ENCODE results near the gene HLCS. TPM values are rescaled to one million over a fixed set of nuclear protein-coding genes. Genes with fewer than 3 reads are reported as not detected.

The HLCS gene
- total RNA-seq, 2 donors from 2014 or later, result 17.5 to 29.3 TPM

- DNase-seq (ENCODE audit: low spot score) (no peak), ATAC-seq (ENCODE audit: insufficient number of reproducible peaks, low FRiP score, low read depth) (no peak)
- no peak overlapping the region for H3K4me3 ChIP-seq
- no peaks in the 10 kb centered on the region for H3K4me1 ChIP-seq (ENCODE audit: control insufficient read depth in 1 of 2, low read depth in 2 of 2)
- H3K27ac ChIP-seq, result no peak overlapping the region
- TF ChIP-seq, protein P1, sequence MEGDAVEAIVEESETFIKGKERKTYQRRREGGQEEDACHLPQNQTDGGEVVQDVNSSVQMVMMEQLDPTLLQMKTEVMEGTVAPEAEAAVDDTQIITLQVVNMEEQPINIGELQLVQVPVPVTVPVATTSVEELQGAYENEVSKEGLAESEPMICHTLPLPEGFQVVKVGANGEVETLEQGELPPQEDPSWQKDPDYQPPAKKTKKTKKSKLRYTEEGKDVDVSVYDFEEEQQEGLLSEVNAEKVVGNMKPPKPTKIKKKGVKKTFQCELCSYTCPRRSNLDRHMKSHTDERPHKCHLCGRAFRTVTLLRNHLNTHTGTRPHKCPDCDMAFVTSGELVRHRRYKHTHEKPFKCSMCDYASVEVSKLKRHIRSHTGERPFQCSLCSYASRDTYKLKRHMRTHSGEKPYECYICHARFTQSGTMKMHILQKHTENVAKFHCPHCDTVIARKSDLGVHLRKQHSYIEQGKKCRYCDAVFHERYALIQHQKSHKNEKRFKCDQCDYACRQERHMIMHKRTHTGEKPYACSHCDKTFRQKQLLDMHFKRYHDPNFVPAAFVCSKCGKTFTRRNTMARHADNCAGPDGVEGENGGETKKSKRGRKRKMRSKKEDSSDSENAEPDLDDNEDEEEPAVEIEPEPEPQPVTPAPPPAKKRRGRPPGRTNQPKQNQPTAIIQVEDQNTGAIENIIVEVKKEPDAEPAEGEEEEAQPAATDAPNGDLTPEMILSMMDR (IDR thresholded peaks at IDR 0.05), result no peak
- no peaks in the 10 kb centered on the region for H3K36me3 ChIP-seq
- peaks cover 4% of the 10 kb centered on the region for H3K27me3 ChIP-seq (replicated peaks; ENCODE audit: insufficient read depth)
- no peaks in the 10 kb centered on the region for H3K9me3 ChIP-seq
Measured at GRCh38 chr21:36733857-36734256, 232.6 kb downstream of the HLCS start.

DNA sequence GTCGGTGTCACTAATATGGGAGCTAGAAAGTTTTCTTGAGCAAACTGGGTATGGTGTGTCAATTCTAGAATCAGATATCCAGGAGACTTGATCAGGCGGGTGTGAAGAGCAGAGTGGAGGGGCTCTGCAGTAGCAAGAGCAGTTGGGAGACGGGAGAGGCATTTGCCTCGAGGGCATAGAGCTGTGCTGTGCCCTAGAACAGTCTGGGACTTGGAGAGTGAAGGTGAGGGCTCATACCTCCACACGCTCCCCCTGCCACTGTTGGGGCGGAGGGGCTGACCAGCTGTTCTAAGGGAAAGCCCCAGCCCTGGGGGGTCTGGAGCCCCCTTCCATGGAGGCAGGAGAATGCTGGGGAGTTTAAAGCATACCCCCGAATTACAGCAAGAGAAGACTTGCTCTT lies 233.7 kb downstream of the HLCS start:
- ATAC-seq (ENCODE audit: insufficient number of reproducible peaks, low FRiP score, low read depth), result no peak
- TF ChIP-seq, protein P1 (IDR thresholded peaks at IDR 0.05), result no peak
- Histone ChIP-seq H3K4me3 (no peak overlapping the region), H3K27me3 (replicated peaks; ENCODE audit: insufficient read depth) (peaks cover 4% of the 10 kb centered on the region), H3K9me3 (no peaks in the 10 kb centered on the region), H3K4me1 (ENCODE audit: control insufficient read depth in 1 of 2, low read depth in 2 of 2) (no peaks in the 10 kb centered on the region), H3K27ac (no peak overlapping the region), H3K36me3 (no peaks in the 10 kb centered on the region)
- DNase-seq (ENCODE audit: low spot score), result no peak

- no peaks in the 10 kb centered on the region for H3K9me3 ChIP-seq
- no peaks in the 10 kb centered on the region for H3K36me3 ChIP-seq
- no peaks in the 10 kb centered on the region for H3K4me1 ChIP-seq (ENCODE audit: control insufficient read depth in 1 of 2, low read depth in 2 of 2)
- peaks cover 4% of the 10 kb centered on the region for H3K27me3 ChIP-seq (replicated peaks; ENCODE audit: insufficient read depth)
- TF ChIP-seq, protein P1 (IDR thresholded peaks at IDR 0.05), result no peak
- H3K27ac ChIP-seq, result no peak overlapping the region
- DNase-seq (ENCODE audit: low spot score), result no peak
- no peak overlapping the region for H3K4me3 ChIP-seq
- no peak for ATAC-seq (ENCODE audit: insufficient number of reproducible peaks, low FRiP score, low read depth)
Measured at GRCh38 chr21:36732217-36732616, 234.3 kb downstream of the HLCS start.

- Histone ChIP-seq H3K27me3 (replicated peaks; ENCODE audit: insufficient read depth) (peaks cover 4% of the 10 kb centered on the region), H3K27ac (no peak overlapping the region), H3K36me3 (no peaks in the 10 kb centered on the region), H3K4me1 (ENCODE audit: control insufficient read depth in 1 of 2, low read depth in 2 of 2) (no peaks in the 10 kb centered on the region), H3K9me3 (no peaks in the 10 kb centered on the region), H3K4me3 (no peak overlapping the region)
- TF ChIP-seq, protein P1 (IDR thresholded peaks at IDR 0.05), result no peak
- ATAC-seq (ENCODE audit: insufficient number of reproducible peaks, low FRiP score, low read depth) (no peak), DNase-seq (ENCODE audit: low spot score) (no peak)
Measured at GRCh38 chr21:36730291-36731281, 235.9 kb downstream of the HLCS start.

DNA sequence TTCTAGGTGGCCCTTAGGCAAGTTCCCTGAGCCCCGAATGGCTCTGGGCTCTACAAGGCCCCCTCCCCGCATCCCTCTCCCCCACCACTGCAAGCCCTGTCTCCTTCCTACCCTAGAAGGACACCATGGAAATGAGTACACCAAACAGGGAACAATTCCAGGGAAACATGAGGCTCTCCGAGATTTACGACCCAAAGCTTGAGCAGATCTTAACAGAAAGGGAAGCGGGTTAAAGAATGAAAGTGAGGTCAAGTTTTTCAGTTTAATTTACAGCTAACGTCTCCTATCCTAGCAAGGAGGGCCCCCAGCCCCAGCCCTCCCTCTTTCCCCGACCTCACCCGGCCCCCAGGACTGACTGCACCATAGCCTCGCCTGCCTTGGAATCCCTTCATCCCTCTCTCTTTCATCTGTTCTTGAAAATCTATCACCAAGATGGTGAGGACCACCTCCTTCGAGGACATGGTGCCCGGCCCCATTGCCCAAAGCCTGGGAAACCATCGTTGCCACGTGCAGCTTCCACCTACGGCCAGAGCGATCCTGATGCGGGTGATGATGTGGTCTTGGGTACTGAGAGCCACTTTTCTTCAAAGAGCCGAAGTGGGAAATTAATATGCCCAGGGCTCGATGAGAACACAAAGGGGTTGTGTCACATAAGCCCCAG lies 237.0 kb downstream of the HLCS start:
- Histone ChIP-seq H3K36me3 (no peaks in the 10 kb centered on the region), H3K4me3 (no peak overlapping the region), H3K9me3 (no peaks in the 10 kb centered on the region), H3K27me3 (replicated peaks; ENCODE audit: insufficient read depth) (peaks cover 1% of the 10 kb centered on the region), H3K4me1 (ENCODE audit: control insufficient read depth in 1 of 2, low read depth in 2 of 2) (no peaks in the 10 kb centered on the region), H3K27ac (no peak overlapping the region)
- ATAC-seq (ENCODE audit: insufficient number of reproducible peaks, low FRiP score, low read depth), result no peak
- TF ChIP-seq, protein P1 (IDR thresholded peaks at IDR 0.05), result no peak
- DNase-seq (ENCODE audit: low spot score), result no peak

All from thoracic aorta (tissue), 2 donors.